Measurements from ENCODE around the gene SKI. TPM values are rescaled to one million over a fixed set of nuclear protein-coding genes. Genes with fewer than 3 reads are reported as not detected.

The SKI gene
- total RNA-seq, 1 experiment from 2014 or later = 89.5 TPM

GRCh38 chr1:2253036-2253796, 25.1 kb downstream of the SKI start:
- no peak overlapping the region for H3K4ac ChIP-seq (ENCODE audit: low read depth, low read length)
- no peaks in the 10 kb centered on the region for H3K23me2 ChIP-seq (ENCODE audit: insufficient read length, low read depth, low read length, poor library complexity, severe bottlenecking)
- H3K18ac ChIP-seq (ENCODE audit: insufficient read length, low read depth, low read length) = no peak overlapping the region
- H2BK12ac ChIP-seq (ENCODE audit: insufficient read length, low read depth, low read length) = no peak overlapping the region
- H2BK20ac ChIP-seq (ENCODE audit: low read depth, low read length, poor library complexity, severe bottlenecking) = no peak overlapping the region
- Mint-ChIP-seq H3K36me3 (ENCODE audit: insufficient read depth in 1 of 3, low read depth in 3 of 3) (peaks cover 12 to 21% (median 19%) of the 10 kb centered on the region in 3 experiments), H3K9me3 (peaks cover 3 to 4% of the 10 kb centered on the region in 2 experiments; a peak in 2 of 5 replicates), H3K27ac (no peak overlapping the region), H3K27me3 (ENCODE audit: low read depth) (no peaks in the 10 kb centered on the region), H3K4me1 (peaks cover 48 to 50% of the 10 kb centered on the region in 2 experiments), H3K4me3 (no peak overlapping the region)
- no peak overlapping the region for H4K91ac ChIP-seq (ENCODE audit: insufficient read length, low read depth, low read length)
- H2BK15ac ChIP-seq (ENCODE audit: low read depth, low read length) = no peak overlapping the region
- no peak overlapping the region for H2BK5ac ChIP-seq (ENCODE audit: insufficient read length, low read length)
- peaks cover 74% of the 10 kb centered on the region; the same call in 1 of the 2 replicates for H3K79me2 ChIP-seq (ENCODE audit: insufficient read depth, low read length)
- peaks cover 15% of the 10 kb centered on the region for H3K4me1 ChIP-seq (ENCODE audit: insufficient read depth, low read length)
- no peak overlapping the region for H3K27ac ChIP-seq (ENCODE audit: insufficient read length, low read depth, low read length)
- WGBS (ENCODE audit: extremely low coverage, insufficient read length, low lambda C conversion rate) = no CpG with 5 or more reads among the region's 20 CpGs
- no peak overlapping the region for H2AFZ ChIP-seq (ENCODE audit: low read length)
- no peaks in the 10 kb centered on the region for H3K9me3 ChIP-seq (ENCODE audit: control insufficient read depth, low read depth, low read length)
- TF ChIP-seq, protein P1, sequence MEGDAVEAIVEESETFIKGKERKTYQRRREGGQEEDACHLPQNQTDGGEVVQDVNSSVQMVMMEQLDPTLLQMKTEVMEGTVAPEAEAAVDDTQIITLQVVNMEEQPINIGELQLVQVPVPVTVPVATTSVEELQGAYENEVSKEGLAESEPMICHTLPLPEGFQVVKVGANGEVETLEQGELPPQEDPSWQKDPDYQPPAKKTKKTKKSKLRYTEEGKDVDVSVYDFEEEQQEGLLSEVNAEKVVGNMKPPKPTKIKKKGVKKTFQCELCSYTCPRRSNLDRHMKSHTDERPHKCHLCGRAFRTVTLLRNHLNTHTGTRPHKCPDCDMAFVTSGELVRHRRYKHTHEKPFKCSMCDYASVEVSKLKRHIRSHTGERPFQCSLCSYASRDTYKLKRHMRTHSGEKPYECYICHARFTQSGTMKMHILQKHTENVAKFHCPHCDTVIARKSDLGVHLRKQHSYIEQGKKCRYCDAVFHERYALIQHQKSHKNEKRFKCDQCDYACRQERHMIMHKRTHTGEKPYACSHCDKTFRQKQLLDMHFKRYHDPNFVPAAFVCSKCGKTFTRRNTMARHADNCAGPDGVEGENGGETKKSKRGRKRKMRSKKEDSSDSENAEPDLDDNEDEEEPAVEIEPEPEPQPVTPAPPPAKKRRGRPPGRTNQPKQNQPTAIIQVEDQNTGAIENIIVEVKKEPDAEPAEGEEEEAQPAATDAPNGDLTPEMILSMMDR (conservative IDR thresholded peaks at IDR 0.05) = no peak
- H3T11ph ChIP-seq (ENCODE audit: low read length) = no peak overlapping the region
- no peak overlapping the region for H2BK120ac ChIP-seq (ENCODE audit: low read depth, low read length, poor library complexity, severe bottlenecking)
- no peak overlapping the region for H4K8ac ChIP-seq (replicated peaks; ENCODE audit: insufficient read length, low read depth, low read length)
- H4K5ac ChIP-seq (ENCODE audit: insufficient read length, low read depth, low read length) = no peak overlapping the region
- no peak overlapping the region for H3K14ac ChIP-seq (ENCODE audit: insufficient read depth, low read length)
- peaks cover 7% of the 10 kb centered on the region for H3K79me1 ChIP-seq (ENCODE audit: insufficient read depth, low read depth, low read length, poor library complexity, severe bottlenecking)
- H3K23ac ChIP-seq (ENCODE audit: insufficient read length, low read depth, low read length) = no peak overlapping the region
- no peak overlapping the region for H2AK5ac ChIP-seq (ENCODE audit: insufficient read length, low read length)
- H3K9ac ChIP-seq (ENCODE audit: extremely low read depth, insufficient read length, low read length) = no peak overlapping the region
- H4K20me1 ChIP-seq (ENCODE audit: control insufficient read depth, insufficient read depth, insufficient read length) = peaks cover 3% of the 10 kb centered on the region
- no peaks in the 10 kb centered on the region for H3K27me3 ChIP-seq (ENCODE audit: insufficient read depth, low read length)
- no peak overlapping the region for H3K4me2 ChIP-seq (ENCODE audit: insufficient read depth, insufficient read length, low read length)
- H3K56ac ChIP-seq (ENCODE audit: insufficient read length, low read depth, low read length) = no peak overlapping the region
- no peak for DNase-seq
